EL (cell line): ENCODE data around the gene S100A6.
"Not testable (repeated sequence)": the region's sequence is repeated elsewhere in the genome, so short reads cannot be mapped to it uniquely, and the experiment has no call there.

ENCODE experiments used
- DNase-seq: peaks from one replicate; pipeline ENCODE4 v3.0.0-alpha.2; 2016

The S100A6 gene

GRCh38 chr1:153535242-153536011 lies at the start of gene S100A6:
Gene S100A6 (minus strand): TSS chr1:153535991. CDS start chr1:153535339, 652 bp downstream.
- DNase-seq = peak; percentile 61

GRCh38 chr1:153585006-153585405 lies 49.2 kb upstream of the S100A6 start:
- DNase-seq = no peak

- DNase-seq = no peak
Observed at GRCh38 chr1:153583976-153584375, 48.2 kb upstream of the S100A6 start.

GRCh38 chr1:153583514-153583913 lies 47.7 kb upstream of the S100A6 start:
- not testable (repeated sequence) for DNase-seq

GRCh38 chr1:153582836-153583235 lies 47.0 kb upstream of the S100A6 start:
- DNase-seq = not testable (repeated sequence)

- DNase-seq = peak; percentile 53
Observed at GRCh38 chr1:153578936-153579335, 43.1 kb upstream of the S100A6 start.

GRCh38 chr1:153578490-153578889 lies 42.7 kb upstream of the S100A6 start:
- DNase-seq = peak; percentile 76

GRCh38 chr1:153577624-153578051 lies 41.8 kb upstream of the S100A6 start:
- peak; percentile 29 for DNase-seq

- no peak for DNase-seq
Observed at GRCh38 chr1:153577138-153577537, 41.3 kb upstream of the S100A6 start.

- DNase-seq = not testable (repeated sequence)
Observed at GRCh38 chr1:153575497-153575896, 39.7 kb upstream of the S100A6 start.

GRCh38 chr1:153575081-153575491 lies 39.3 kb upstream of the S100A6 start:
- DNase-seq = not testable (repeated sequence)

GRCh38 chr1:153573351-153573750 lies 37.6 kb upstream of the S100A6 start:
- DNase-seq = no peak

- DNase-seq = peak; percentile 86
Observed at GRCh38 chr1:153572569-153573015, 36.8 kb upstream of the S100A6 start.

- DNase-seq = no peak
Observed at GRCh38 chr1:153571706-153572105, 35.9 kb upstream of the S100A6 start.

GRCh38 chr1:153570874-153571273 lies 35.1 kb upstream of the S100A6 start:
- no peak for DNase-seq

- no peak for DNase-seq
Observed at GRCh38 chr1:153569465-153569864, 33.7 kb upstream of the S100A6 start.

GRCh38 chr1:153568367-153569099 lies 32.7 kb upstream of the S100A6 start:
- peak; percentile 90 for DNase-seq

- DNase-seq = no peak
Observed at GRCh38 chr1:153567621-153568366, 32.0 kb upstream of the S100A6 start.

- DNase-seq = peak; percentile 99
Observed at GRCh38 chr1:153566414-153567371, 30.9 kb upstream of the S100A6 start.

- DNase-seq = peak; percentile 94
Observed at GRCh38 chr1:153565529-153566374, 30.0 kb upstream of the S100A6 start, which contains the start of gene S100A2. Gene S100A2 (minus strand): TSS chr1:153565844. CDS start chr1:153563877, 1,967 bp downstream.

GRCh38 chr1:153563991-153564390 lies 28.2 kb upstream of the S100A6 start:
- DNase-seq = no peak
